K562 (cell line): ENCODE data around the gene PRKG1. TPM values are rescaled to one million over a fixed set of nuclear protein-coding genes. Genes with fewer than 3 reads are reported as not detected.

Experiments used
- ATAC-seq: fragments of 200-7000 bp; cut with Tn5 transposase; 3 replicates; pipeline ENCODE4 v1.9.1; 2020; ENCODE audit warnings: moderate library complexity
- BruUV-seq: library from RNA; stranded (reverse); fragments of 400-500 nt; replicated peaks from 2 replicates; lab custom pipeline; 2021; lab: Mats Ljungman, UMichigan
- CTCF ChIA-PET: fragments of 300-600 bp; formaldehyde crosslinking; extraction: SDS; loops from one replicate; lab custom pipeline; 2021; ENCODE audit warnings: low intra/inter-chr PET ratio; lab: Yijun Ruan, JAX
- POLR2A ChIA-PET: fragments of 300-600, 350-650 bp; sonication (Branson Sonifier 250); formaldehyde crosslinking; extraction: SDS; loops from one replicate; lab custom pipeline; 2021; ENCODE audit warnings: antibody characterized with exemption, inconsistent platforms; lab: Yijun Ruan, JAX
- DNase-seq, 4 experiments: peaks; one replicate each; pipeline versions ENCODE4 v3.0.0 to v3.0.0-alpha.2; 2011 to 2018; ENCODE audit warnings: low spot score in 3 of 4, mixed read lengths in 3 of 4; ENCODE audit errors: extremely low read depth in 1 of 4
- FAIRE-seq: peaks from 2 replicates; lab custom pipeline; 2011; peaks lifted over from hg19 to GRCh38; lab: Jason Lieb, UNC
- H2AFZ ChIP-seq: 2 replicates; pipeline ENCODE4 v1.6.0; 2011; ENCODE audit warnings: low read depth, low read length, control low read depth, inconsistent platforms
- H3K27ac ChIP-seq: fragments of 200-600 bp; 3 replicates; pipeline ENCODE4 v1.8.0; 2011; ENCODE audit warnings: low read depth, mild to moderate bottlenecking, control low read depth, inconsistent platforms, low read length, moderate library complexity, mixed read lengths; ENCODE audit errors: extremely low read depth
- H3K27me3 ChIP-seq, 2 experiments: fragments of 300-600 bp in 1 of 2; 2 replicates in 1 of 2; 3 replicates in 1 of 2; pipeline versions ENCODE4 v1.6.0 to v1.8.0; 2011; ENCODE audit warnings: inconsistent platforms in 2 of 2, low read length in 2 of 2, mild to moderate bottlenecking in 1 of 2, mixed read lengths in 1 of 2, moderate library complexity in 1 of 2; ENCODE audit not compliant: control insufficient read depth in 2 of 2, insufficient read depth in 2 of 2
- H3K36me3 ChIP-seq: fragments of 300-600 bp; 3 replicates; pipeline ENCODE4 v1.8.0; 2011; ENCODE audit warnings: mild to moderate bottlenecking, low read length, inconsistent platforms; ENCODE audit not compliant: control insufficient read depth, insufficient read depth
- H3K4me1 ChIP-seq, 2 experiments: fragments of 200-600 bp in 1 of 2; replicated peaks in 1 of 2; 2 replicates in 1 of 2; 3 replicates in 1 of 2; pipeline versions ENCODE4 v1.5.1 to v1.8.0; 2011; ENCODE audit warnings: inconsistent platforms in 2 of 2, low read length in 2 of 2, mild to moderate bottlenecking in 1 of 2, mixed read lengths in 1 of 2, moderate library complexity in 1 of 2; ENCODE audit not compliant: control insufficient read depth in 2 of 2, insufficient read depth in 2 of 2
- H3K4me2 ChIP-seq: 2 replicates; pipeline ENCODE4 v1.6.1; 2011; ENCODE audit warnings: low read length, control low read depth, inconsistent platforms, mixed read lengths; ENCODE audit not compliant: insufficient read depth
- H3K4me3 ChIP-seq: fragments of 200-600 bp; sonication (generic), shearing (Covaris generic); 2 replicates; pipeline ENCODE4 v1.5.1; 2016; ENCODE audit warnings: control low read depth, inconsistent platforms
- H3K79me2 ChIP-seq: fragments of 200-600 bp; 3 replicates; pipeline ENCODE4 v1.8.0; 2011; ENCODE audit warnings: low read length, inconsistent platforms; ENCODE audit not compliant: control insufficient read depth, insufficient read depth
- H3K9ac ChIP-seq, 2 experiments: 2 replicates each; pipeline versions ENCODE4 v1.6.0 to v1.6.1; 2011; ENCODE audit warnings: low read depth in 2 of 2, low read length in 2 of 2, control low read depth in 1 of 2, inconsistent platforms in 1 of 2, mild to moderate bottlenecking in 1 of 2, mixed read lengths in 1 of 2; ENCODE audit not compliant: insufficient read depth in 1 of 2
- H3K9me1 ChIP-seq: one replicate; pipeline ENCODE4 v1.6.0; 2011; ENCODE audit warnings: inconsistent platforms, mild to moderate bottlenecking, low read length, moderate library complexity; ENCODE audit not compliant: control insufficient read depth, insufficient read depth
- H3K9me3 ChIP-seq: replicated peaks from 2 replicates; pipeline ENCODE4 v1.5.1; 2011; ENCODE audit warnings: low read depth, low read length, inconsistent platforms; ENCODE audit not compliant: control insufficient read depth, insufficient read depth
- H4K20me1 ChIP-seq: replicated peaks from 2 replicates; pipeline ENCODE4 v1.6.1; 2011; ENCODE audit warnings: low read length, inconsistent platforms, mixed read lengths; ENCODE audit not compliant: control insufficient read depth, insufficient read depth
- CBX3 ChIP-seq, 2 experiments: IDR thresholded peaks; 1 replicate in 1 of 2; 2 replicates in 1 of 2; pipeline ENCODE4 v1.6.1; 2012; ENCODE audit warnings: inconsistent platforms in 2 of 2, low read length in 2 of 2, borderline replicate concordance in 1 of 2, control low read depth in 1 of 2
- CREBBP ChIP-seq: IDR thresholded peaks from one replicate; pipeline ENCODE4 v1.6.1; 2012; ENCODE audit warnings: low read depth, mild to moderate bottlenecking, control low read depth, inconsistent platforms, low read length
- POLR2B ChIP-seq: fragments of 450-650 bp; IDR thresholded peaks from 2 replicates; pipeline ENCODE4 v1.6.1; 2018; ENCODE audit warnings: low read depth; ENCODE audit not compliant: partially characterized antibody
- PRMT5 ChIP-seq: sonication (generic); formaldehyde crosslinking; IDR thresholded peaks from 2 replicates; pipeline ENCODE4 v1.5.0; 2020; ENCODE audit warnings: missing genetic modification reagents
- SREBF1 ChIP-seq: fragments of 150-350 bp; IDR thresholded peaks from 2 replicates; pipeline ENCODE4 v1.6.1; 2014; ENCODE audit warnings: antibody characterized with exemption, low read depth, low read length, borderline replicate concordance
- TAF15 ChIP-seq: fragments of 200-400 bp; formaldehyde crosslinking; IDR thresholded peaks from 2 replicates; pipeline ENCODE4 v1.6.1; 2017; ENCODE audit warnings: mild to moderate bottlenecking, low read depth, low read length, moderate library complexity
- TFAP4 ChIP-seq: sonication (generic); formaldehyde crosslinking; IDR thresholded peaks from 2 replicates; pipeline ENCODE4 v1.8.0; 2022; ENCODE audit warnings: missing genetic modification reagents, mild to moderate bottlenecking, moderate library complexity, borderline replicate concordance
- WGBS: fragments of 100-300 bp; shearing (Covaris generic); methylation state at CpG from one replicate; pipeline ENCODE4 v1.1.6; 2016; ENCODE audit warnings: low coverage, mixed read lengths; ENCODE audit not compliant: insufficient coverage; ENCODE audit errors: missing lambda C conversion rate; 5-methylcytosine and 5-hydroxymethylcytosine counted together
- in situ Hi-C: fragments of 300-500 bp; cut with MboI; formaldehyde crosslinking; loops from 4 replicates; pipeline ENCODE4 v1.15.0; 2018; ENCODE audit warnings: inconsistent platforms, mixed read lengths
- intact Hi-C: fragments of 100-400 bp; cut with micrococcal nuclease; formaldehyde crosslinking; loops from 2 replicates; pipeline ENCODE4 v1.14.2; 2022
- polyA plus RNA-seq, 8 experiments: library from polyadenylated mRNA; depleted of rRNA in 4 of 8; stranded (reverse) in 5 of 8; unstranded in 3 of 8; fragments of >200 nt; fragmentation: Nextera tagmentation in 2 of 8; fragmentation: Illumina TruSeq in 1 of 8; extraction: Ambion mirVana in 2 of 8; extraction: Trizol in 1 of 8; gene quantifications; 2 replicates each; pipeline versions ENCODE4 v1.2.1 to v1.2.3, GENCODE V29; 2011 to 2014; ENCODE audit warnings: inconsistent platforms in 1 of 8, missing spikeins in 1 of 8
- total RNA-seq, 7 experiments: library from RNA; depleted of rRNA in 6 of 7; stranded (reverse); fragments of >200 nt in 6 of 7; fragmentation: Illumina TruSeq in 2 of 7; extraction: Trizol in 2 of 7; gene quantifications; 2 replicates each; pipeline versions ENCODE4 v1.2.1 to v1.2.3, GENCODE V29; 2011 to 2021; ENCODE audit warnings: low replicate concordance in 1 of 7
- TF ChIP-seq, protein P1 (sequence below): fragments of 450-650 bp; conservative IDR thresholded peaks from 2 replicates; pipeline ENCODE4 v1.6.1; 2016; ENCODE audit warnings: missing genetic modification characterization, low read depth, mild to moderate bottlenecking, control low read depth, missing compliant biosample characterization

Gene PRKG1
- total and polyA plus RNA-seq, 9 of the 15 experiments (the other 6 are each of a cell fraction or from before 2014, with no cell fraction given), result 0.22 TPM; not detected in 8

GRCh38 chr10:51786684-51787035 is 712.4 kb downstream of the PRKG1 start:
- in situ Hi-C loops, result no loop called here
- no peaks in the 10 kb centered on the region for H3K9me3 ChIP-seq
- CTCF ChIA-PET, result no interaction called here
- H3K36me3 ChIP-seq, result no peaks in the 10 kb centered on the region
- no peaks in the 10 kb centered on the region for H3K27me3 ChIP-seq
- H3K27ac ChIP-seq, result no peak overlapping the region
- H3K4me3 ChIP-seq, result no peak overlapping the region
- H2AFZ ChIP-seq, result no peak overlapping the region
- TF ChIP-seq SREBF1 (no peak), POLR2B (no peak), PRMT5 (CRISPR knock-in tag) (no peak), CREBBP (no peak), TAF15 (no peak), CBX3 (IDR thresholded peaks at IDR 0.05; ENCODE audit: borderline replicate concordance in 1 of 2, low read length in 2 of 2) (no peak), TFAP4 (no peak)
- TF ChIP-seq, protein P1, sequence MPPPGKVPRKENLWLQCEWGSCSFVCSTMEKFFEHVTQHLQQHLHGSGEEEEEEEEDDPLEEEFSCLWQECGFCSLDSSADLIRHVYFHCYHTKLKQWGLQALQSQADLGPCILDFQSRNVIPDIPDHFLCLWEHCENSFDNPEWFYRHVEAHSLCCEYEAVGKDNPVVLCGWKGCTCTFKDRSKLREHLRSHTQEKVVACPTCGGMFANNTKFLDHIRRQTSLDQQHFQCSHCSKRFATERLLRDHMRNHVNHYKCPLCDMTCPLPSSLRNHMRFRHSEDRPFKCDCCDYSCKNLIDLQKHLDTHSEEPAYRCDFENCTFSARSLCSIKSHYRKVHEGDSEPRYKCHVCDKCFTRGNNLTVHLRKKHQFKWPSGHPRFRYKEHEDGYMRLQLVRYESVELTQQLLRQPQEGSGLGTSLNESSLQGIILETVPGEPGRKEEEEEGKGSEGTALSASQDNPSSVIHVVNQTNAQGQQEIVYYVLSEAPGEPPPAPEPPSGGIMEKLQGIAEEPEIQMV (tag), result no peak
- TF ChIP-seq, all 486 proteins: peak for 0
- intact Hi-C loops, result no loop called here
- DNase-seq, result no peak
- Histone ChIP-seq H3K9me1 (no peaks in the 10 kb centered on the region), H3K4me2 (no peak overlapping the region), H3K9ac (no peak overlapping the region), H4K20me1 (no peaks in the 10 kb centered on the region), H3K79me2 (no peaks in the 10 kb centered on the region), H3K4me1 (no peaks in the 10 kb centered on the region)
- no TSS peak for BruUV-seq
- FAIRE-seq, result no peak
- whole genome bisulfite sequencing, result 0% methylated on average over 1 of the region's 1 CpG
- ATAC-seq, result no peak
- POLR2A ChIA-PET, result no interaction called here
